GOT3 (cell line): ENCODE results near the gene RCOR3.
"Not testable (repeated sequence)": the region's sequence is repeated elsewhere in the genome, so short reads cannot be mapped to it uniquely, and the experiment has no call there.

ENCODE experiments used
- DNase-seq: peaks from one replicate; lab custom pipeline; 2025; ENCODE audit warnings: mixed read lengths; lab: John Stamatoyannopoulos, UW

The RCOR3 gene

GRCh38 chr1:211258756-211259637 is at the start of gene RCOR3:
Gene RCOR3, plus strand, starts transcription at chr1:211259366. Its CDS starts 195 bp downstream, at chr1:211259561.
- DNase-seq: peak; percentile 81

- no peak for DNase-seq
Observed at GRCh38 chr1:211210052-211210451, 49.1 kb upstream of the RCOR3 start.

GRCh38 chr1:211210965-211211364 is 48.2 kb upstream of the RCOR3 start:
- no peak for DNase-seq

- DNase-seq: no peak
Observed at GRCh38 chr1:211213702-211214101, 45.5 kb upstream of the RCOR3 start.

- DNase-seq: no peak
Observed at GRCh38 chr1:211215577-211215976, 43.6 kb upstream of the RCOR3 start.

- DNase-seq: no peak
Observed at GRCh38 chr1:211217392-211217791, 41.8 kb upstream of the RCOR3 start.

- not testable (repeated sequence) for DNase-seq
Observed at GRCh38 chr1:211222469-211223234, 36.5 kb upstream of the RCOR3 start.

GRCh38 chr1:211228573-211229364 is 30.4 kb upstream of the RCOR3 start:
- not testable (repeated sequence) for DNase-seq

GRCh38 chr1:211229365-211229759 is 29.8 kb upstream of the RCOR3 start:
- no peak for DNase-seq

- DNase-seq: no peak
Observed at GRCh38 chr1:211231873-211232272, 27.3 kb upstream of the RCOR3 start.

GRCh38 chr1:211236633-211237320 is 22.4 kb upstream of the RCOR3 start:
- DNase-seq: no peak

GRCh38 chr1:211237579-211237978 is 21.6 kb upstream of the RCOR3 start:
- DNase-seq: no peak

GRCh38 chr1:211240567-211240966 is 18.6 kb upstream of the RCOR3 start:
- DNase-seq: not testable (repeated sequence)

GRCh38 chr1:211241071-211241470 is 18.1 kb upstream of the RCOR3 start:
- DNase-seq: no peak

- not testable (repeated sequence) for DNase-seq
Observed at GRCh38 chr1:211243639-211244038, 15.5 kb upstream of the RCOR3 start.

GRCh38 chr1:211246583-211246982 is 12.6 kb upstream of the RCOR3 start:
- not testable (repeated sequence) for DNase-seq

GRCh38 chr1:211247921-211248320 is 11.2 kb upstream of the RCOR3 start:
- no peak for DNase-seq

GRCh38 chr1:211249611-211250010 is 9.6 kb upstream of the RCOR3 start:
- not testable (repeated sequence) for DNase-seq

- no peak for DNase-seq
Observed at GRCh38 chr1:211257826-211258225, 1.3 kb upstream of the RCOR3 start.

GRCh38 chr1:211258310-211258755 is 833 bp upstream of the RCOR3 start:
- DNase-seq: no peak

- DNase-seq: no peak
Observed at GRCh38 chr1:211259638-211260126, 516 bp downstream of the RCOR3 start.
